ENCODE measurements around the gene CGRRF1. TPM values are rescaled to one million over a fixed set of nuclear protein-coding genes. Genes with fewer than 3 reads are reported as not detected.

CGRRF1 gene
- total and polyA plus RNA-seq, 4 donors: 11.2 to 21.5 (median 16.7) TPM

DNA sequence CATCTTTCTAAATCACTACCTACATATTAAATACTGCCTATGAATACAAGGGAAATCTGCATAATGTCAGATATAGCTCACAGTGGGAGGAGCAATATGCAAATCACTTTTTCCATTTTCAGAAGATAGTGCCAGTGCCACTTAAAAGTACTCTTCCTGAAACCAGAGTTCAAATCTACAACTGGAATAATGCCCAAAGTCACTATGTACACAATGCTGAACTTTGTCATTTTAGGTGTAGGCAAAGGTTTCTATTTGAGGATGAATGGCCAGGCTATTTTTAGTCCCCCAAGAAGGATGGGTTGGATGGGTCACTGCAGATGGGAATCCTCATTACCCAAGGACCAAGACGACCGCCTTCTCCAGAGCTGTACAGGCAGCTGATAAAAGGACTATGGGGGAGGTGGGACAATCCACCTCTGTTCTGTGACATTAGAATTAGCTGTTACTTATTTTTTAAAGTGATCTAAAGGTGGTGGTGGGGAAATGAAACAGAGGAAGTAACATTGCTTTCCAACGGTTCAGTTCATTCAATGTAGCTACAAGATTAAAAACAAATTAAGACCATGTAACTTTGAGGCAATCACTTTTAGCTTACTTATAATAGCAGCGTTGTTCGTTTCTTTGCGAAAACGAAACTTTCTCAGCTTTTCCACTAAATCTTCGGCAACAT lies 26.5 kb upstream of the CGRRF1 start:
- Histone ChIP-seq H3K4me3 (no peak overlapping the region), H3K36me3 (ENCODE audit: control insufficient read depth in 4 of 4, insufficient read depth in 4 of 4, low read length in 4 of 4) (peaks cover 0 to 11% (median 8%) of the 10 kb centered on the region in 4 donors), H3K4me1 (ENCODE audit: control insufficient read depth in 5 of 5, insufficient read depth in 5 of 5, low read length in 5 of 5) (peaks cover 0 to 17% (median 3%) of the 10 kb centered on the region in 5 donors), H3K9me3 (ENCODE audit: control insufficient read depth in 4 of 4, insufficient read depth in 3 of 4, low read length in 3 of 4) (no peaks in the 10 kb centered on the region), H3K27ac (ENCODE audit: low read depth in 1 of 2, low read length in 1 of 2) (no peak overlapping the region), H3K9ac (ENCODE audit: insufficient read depth in 1 of 2, low read length in 2 of 2) (no peak overlapping the region), H3K27me3 (ENCODE audit: control insufficient read depth in 3 of 3, insufficient read depth in 3 of 3, low read length in 2 of 3) (no peaks in the 10 kb centered on the region)
- DNase-seq: no peak
- ATAC-seq (ENCODE audit: insufficient read depth, low FRiP score): no peak
- TF ChIP-seq, protein P1, sequence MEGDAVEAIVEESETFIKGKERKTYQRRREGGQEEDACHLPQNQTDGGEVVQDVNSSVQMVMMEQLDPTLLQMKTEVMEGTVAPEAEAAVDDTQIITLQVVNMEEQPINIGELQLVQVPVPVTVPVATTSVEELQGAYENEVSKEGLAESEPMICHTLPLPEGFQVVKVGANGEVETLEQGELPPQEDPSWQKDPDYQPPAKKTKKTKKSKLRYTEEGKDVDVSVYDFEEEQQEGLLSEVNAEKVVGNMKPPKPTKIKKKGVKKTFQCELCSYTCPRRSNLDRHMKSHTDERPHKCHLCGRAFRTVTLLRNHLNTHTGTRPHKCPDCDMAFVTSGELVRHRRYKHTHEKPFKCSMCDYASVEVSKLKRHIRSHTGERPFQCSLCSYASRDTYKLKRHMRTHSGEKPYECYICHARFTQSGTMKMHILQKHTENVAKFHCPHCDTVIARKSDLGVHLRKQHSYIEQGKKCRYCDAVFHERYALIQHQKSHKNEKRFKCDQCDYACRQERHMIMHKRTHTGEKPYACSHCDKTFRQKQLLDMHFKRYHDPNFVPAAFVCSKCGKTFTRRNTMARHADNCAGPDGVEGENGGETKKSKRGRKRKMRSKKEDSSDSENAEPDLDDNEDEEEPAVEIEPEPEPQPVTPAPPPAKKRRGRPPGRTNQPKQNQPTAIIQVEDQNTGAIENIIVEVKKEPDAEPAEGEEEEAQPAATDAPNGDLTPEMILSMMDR (IDR thresholded peaks at IDR 0.05; ENCODE audit: control extremely low read depth, extremely low read depth): no peak
- WGBS, 2 donors: 74 to 81% methylated on average over 8 of the region's 8 CpGs

DNA sequence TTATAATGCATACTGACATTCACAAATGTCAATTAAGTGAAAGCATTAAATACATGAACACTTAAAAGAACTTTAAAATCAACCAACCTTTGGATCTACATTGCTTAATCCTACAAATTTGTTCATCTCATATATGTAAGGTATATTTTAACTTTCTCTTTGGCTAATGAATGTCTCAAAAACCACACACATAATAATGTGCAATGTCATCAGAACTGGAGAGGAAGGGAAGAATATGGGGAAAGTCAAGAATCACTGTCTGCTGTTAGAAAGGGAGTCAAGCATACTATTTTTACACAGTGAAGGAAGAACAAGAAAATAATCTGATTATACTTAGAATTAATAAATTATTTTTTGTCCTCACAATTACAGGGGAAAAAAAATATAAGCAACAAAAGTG lies 25.9 kb upstream of the CGRRF1 start:
- no peak for ATAC-seq (ENCODE audit: insufficient read depth, low FRiP score)

GRCh38 chr14:54486685-54487084 lies 23.0 kb upstream of the CGRRF1 start:
- Histone ChIP-seq H3K4me3 (no peak overlapping the region), H3K9me3 (ENCODE audit: control insufficient read depth in 4 of 4, insufficient read depth in 3 of 4, low read length in 3 of 4) (no peaks in the 10 kb centered on the region), H3K36me3 (ENCODE audit: control insufficient read depth in 4 of 4, insufficient read depth in 4 of 4, low read length in 4 of 4) (peaks cover 0 to 7% (median 3%) of the 10 kb centered on the region in 4 donors), H3K27ac (ENCODE audit: low read depth in 1 of 2, low read length in 1 of 2) (no peak overlapping the region), H3K27me3 (ENCODE audit: control insufficient read depth in 3 of 3, insufficient read depth in 3 of 3, low read length in 2 of 3) (no peaks in the 10 kb centered on the region), H3K9ac (ENCODE audit: insufficient read depth in 1 of 2, low read length in 2 of 2) (no peak overlapping the region), H3K4me1 (ENCODE audit: control insufficient read depth in 5 of 5, insufficient read depth in 5 of 5, low read length in 5 of 5) (peaks cover 0 to 17% (median 3%) of the 10 kb centered on the region in 5 donors)
- no peak for ATAC-seq (ENCODE audit: insufficient read depth, low FRiP score)
- TF ChIP-seq, protein P1 (IDR thresholded peaks at IDR 0.05; ENCODE audit: control extremely low read depth, extremely low read depth): no peak
- WGBS, 2 donors: 80 to 98% methylated on average over 1 of the region's 1 CpG
- no peak for DNase-seq

More for the DNA sequence above, 25.9 kb upstream of the CGRRF1 start:
- TF ChIP-seq, protein P1 (IDR thresholded peaks at IDR 0.05; ENCODE audit: control extremely low read depth, extremely low read depth): no peak
- Histone ChIP-seq H3K9me3 (ENCODE audit: control insufficient read depth in 4 of 4, insufficient read depth in 3 of 4, low read length in 3 of 4) (no peaks in the 10 kb centered on the region), H3K27ac (ENCODE audit: low read depth in 1 of 2, low read length in 1 of 2) (no peak overlapping the region), H3K36me3 (ENCODE audit: control insufficient read depth in 4 of 4, insufficient read depth in 4 of 4, low read length in 4 of 4) (peaks cover 0 to 7% (median 4%) of the 10 kb centered on the region in 4 donors), H3K27me3 (ENCODE audit: control insufficient read depth in 3 of 3, insufficient read depth in 3 of 3, low read length in 2 of 3) (no peaks in the 10 kb centered on the region), H3K4me3 (no peak overlapping the region), H3K4me1 (ENCODE audit: control insufficient read depth in 5 of 5, insufficient read depth in 5 of 5, low read length in 5 of 5) (peaks cover 0 to 17% (median 3%) of the 10 kb centered on the region in 5 donors), H3K9ac (ENCODE audit: insufficient read depth in 1 of 2, low read length in 2 of 2) (no peak overlapping the region)
- DNase-seq: no peak

Data from lung (tissue), 12 donors.